Superior temporal gyrus (tissue), 1 donor: Measurements from ENCODE around the gene ATP1B2.
"Not testable (repeated sequence)": the region's sequence is repeated elsewhere in the genome, so short reads cannot be mapped to it uniquely, and the experiment has no call there.

ENCODE experiments used
- DNase-seq: peaks from one replicate; pipeline ENCODE4 v3.0.0-alpha.2; 2016; ENCODE audit errors: extremely low spot score

Gene ATP1B2

GRCh38 chr17:7650509-7651096, at the start of gene ATP1B2:
Gene ATP1B2 (plus strand): TSS chr17:7650926. CDS start chr17:7651519, 593 bp downstream.
- DNase-seq: peak; percentile 45

DNA sequence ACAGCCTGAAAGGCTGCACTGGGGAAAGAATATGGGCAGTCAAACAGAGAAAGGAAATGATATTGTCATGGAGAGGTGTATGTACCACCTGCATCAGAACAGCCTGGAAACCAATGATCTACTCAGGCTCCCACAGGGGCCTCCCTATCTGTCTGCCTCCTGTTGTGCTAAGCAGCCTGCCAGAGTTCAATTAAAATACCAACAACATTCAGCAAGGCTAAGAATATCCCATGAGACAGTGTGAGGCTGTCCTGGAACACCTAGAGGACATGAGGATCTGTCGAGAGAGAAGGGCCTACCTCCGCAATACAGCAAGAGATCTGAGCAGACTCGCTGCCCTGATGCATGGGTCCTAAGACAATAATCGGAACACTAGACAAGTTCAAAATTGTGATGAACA, 44.4 kb upstream of the ATP1B2 start:
- DNase-seq: no peak

- no peak for DNase-seq
These were observed 40.1 kb upstream of the ATP1B2 start for GRCh38 chr17:7610641-7611040.

DNA sequence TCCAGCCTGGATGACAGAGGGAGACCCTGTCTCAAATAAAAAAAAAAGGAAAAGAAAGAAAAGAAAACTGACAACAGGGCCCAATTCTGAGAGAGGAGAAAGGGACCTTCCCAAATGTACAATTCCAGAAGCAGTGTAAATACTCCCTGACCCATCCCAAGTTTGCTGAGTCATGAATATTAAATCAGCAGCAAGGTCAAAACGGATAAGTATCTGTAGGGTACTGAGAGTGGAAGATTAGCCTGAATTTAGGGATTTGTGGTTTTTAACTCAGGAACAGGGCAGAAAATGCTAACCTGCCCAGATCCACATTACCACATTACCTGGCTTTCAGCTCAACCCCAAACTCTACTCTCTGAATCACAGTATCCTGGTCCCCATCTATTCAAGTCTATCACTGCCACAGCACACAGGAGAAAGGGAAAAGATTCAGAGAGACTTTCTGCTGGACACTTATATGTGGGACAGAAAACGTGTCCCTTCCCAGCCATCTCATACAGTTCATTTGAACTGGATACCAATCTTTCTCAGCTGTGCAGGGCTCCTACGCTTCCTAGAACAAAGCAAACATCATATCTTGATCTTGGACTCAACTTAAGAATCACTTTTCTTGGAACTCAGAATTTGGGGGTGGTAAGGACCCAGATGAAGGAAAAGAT, 39.0 kb upstream of the ATP1B2 start:
- no peak for DNase-seq

- no peak for DNase-seq
These were observed 38.5 kb upstream of the ATP1B2 start for GRCh38 chr17:7612294-7612640.

DNA sequence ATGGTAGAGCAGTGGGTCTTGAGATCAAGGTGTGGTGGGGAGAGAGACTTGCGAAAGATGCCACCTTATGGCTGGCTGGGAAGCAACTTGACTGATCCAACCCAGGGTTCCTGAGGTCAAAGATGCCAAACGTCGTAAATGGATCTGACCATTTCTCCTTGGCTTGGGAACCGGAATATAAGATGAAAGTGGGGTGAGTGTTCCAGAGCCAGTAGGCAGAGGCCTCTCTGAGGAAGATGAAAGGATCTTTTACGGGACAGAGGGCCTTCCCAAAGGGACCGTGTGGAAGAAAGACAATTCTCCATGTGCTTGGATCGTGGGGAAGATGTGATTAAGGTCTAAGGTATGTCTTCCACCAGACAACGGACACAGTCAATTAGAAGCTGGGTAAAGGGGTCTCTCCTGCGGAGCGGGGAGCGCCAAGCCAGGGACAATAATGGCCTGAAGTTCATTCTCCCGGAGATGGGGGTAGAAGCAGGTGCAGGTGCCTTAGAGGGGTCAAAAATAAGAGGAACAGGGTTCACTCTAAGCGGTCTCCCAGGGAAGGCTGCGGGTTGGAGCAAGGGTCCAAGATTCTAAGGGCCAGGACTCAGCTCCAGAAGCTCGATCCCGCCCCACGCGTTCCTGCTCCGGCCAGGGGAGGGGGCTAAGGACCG, 36.8 kb upstream of the ATP1B2 start:
- DNase-seq: peak; percentile 12

DNA sequence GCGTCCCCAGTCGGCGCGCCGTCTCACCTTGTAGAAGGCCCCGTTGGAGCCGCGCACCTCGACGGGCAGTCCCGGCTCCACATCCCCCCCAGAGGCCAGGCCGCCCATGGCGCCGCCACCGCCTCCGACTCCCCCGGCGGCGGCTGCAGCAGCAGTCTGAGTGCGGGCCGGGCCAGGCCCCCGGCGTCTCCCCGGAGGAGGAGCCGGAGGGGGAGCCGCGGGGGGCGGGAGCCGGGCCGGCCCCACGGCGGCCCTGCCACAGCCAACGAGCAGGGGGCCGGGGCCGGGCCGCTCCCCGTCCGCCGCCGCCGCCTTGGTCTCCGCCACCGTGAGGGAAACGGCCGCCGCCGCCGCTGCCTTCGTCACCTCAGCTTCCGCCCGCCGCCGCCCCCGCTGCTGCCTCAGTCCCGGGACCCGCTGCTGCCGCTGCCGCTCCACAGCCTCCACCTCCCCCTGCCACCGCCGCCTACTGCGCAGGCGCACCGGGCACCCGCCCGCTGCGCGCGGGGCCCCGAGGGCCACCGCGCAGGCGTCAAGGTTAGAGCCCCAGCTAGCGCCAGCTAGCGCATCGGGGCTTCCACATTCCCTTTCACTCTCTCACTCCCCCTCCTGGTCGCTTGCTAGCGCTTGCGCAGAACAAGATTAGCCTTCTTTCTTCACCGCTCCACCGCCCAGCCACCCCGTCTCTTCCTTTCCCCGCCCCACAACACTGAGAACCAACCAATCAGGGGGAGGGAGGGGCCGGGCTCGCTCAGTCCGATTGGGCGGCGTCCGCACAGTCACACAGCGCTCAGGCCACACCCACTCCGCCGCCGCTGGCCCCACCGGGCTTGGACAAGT, 36.1 kb upstream of the ATP1B2 start, which contains the start of gene FXR2:
Gene FXR2, minus strand, starts transcription at position 473 of the 840 bp plus-strand sequence. Its CDS starts 365 bp downstream, at position 108.
- DNase-seq: peak; percentile 99

DNA sequence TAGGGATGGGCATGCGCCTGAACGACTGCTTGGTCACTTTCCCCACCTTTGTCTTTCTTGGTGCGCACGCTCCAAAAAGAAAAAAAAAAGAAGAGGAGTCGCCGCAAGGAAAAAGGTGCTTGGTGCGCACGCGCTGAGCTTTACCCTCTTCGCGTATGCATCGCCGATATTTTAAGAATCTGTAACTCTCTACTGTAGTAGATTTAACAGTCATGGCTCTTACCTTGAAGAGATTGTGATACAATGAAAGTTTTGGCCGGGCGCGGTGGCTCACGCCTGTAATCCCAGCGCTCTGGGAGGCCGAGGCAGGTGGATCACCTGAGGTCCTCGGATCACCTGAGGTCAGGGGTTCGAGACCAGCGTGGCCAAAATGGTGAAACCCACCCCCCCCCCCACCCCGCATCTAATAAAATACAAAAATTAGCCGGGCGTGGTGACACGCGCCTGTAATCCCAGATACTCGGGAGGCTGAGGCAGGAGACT, 35.4 kb upstream of the ATP1B2 start:
- DNase-seq: no peak

DNA sequence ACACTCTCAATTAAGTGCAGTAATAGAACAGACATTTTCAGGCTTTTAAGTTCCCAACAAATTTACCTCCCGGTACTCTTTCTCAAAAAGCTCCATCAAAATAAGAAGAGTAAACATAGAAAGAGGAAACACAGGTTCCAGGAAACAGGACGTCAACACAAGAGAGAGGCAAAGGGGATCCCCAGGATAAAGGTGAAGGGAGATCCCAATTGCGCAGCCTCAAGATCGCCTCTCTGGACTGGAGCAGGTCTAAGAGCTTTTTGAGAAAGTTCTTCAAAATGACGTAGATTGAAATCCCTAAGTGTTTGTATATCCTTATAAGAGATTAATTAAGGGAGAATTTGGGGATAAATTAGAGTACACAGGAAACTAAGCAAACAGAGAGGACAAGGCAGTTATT, 32.1 kb upstream of the ATP1B2 start:
- DNase-seq: no peak

DNA sequence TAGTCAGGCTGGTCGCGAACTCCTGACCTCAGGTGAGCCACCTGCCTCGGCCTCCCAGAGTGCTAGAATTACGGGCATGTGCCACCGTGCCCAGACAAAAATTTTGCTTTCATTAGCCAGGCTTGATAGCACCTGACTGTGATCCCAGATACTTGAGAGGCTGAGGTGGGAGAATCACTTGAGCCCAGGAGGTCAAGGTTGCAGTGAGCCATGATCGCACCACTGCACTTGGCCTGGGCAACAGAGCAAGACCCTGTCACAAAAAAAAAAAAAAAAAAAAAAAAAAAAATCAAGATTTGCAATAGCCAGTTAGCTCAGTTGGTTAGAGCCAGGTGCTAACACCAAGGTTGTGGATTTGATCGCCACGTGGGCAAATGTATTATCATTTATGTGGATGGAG, 29.9 kb upstream of the ATP1B2 start:
- DNase-seq: no peak

- no peak for DNase-seq
These were observed 27.1 kb upstream of the ATP1B2 start for GRCh38 chr17:7623661-7624060.

- not testable (repeated sequence) for DNase-seq
These were observed 25.0 kb upstream of the ATP1B2 start for GRCh38 chr17:7625749-7626148.

DNA sequence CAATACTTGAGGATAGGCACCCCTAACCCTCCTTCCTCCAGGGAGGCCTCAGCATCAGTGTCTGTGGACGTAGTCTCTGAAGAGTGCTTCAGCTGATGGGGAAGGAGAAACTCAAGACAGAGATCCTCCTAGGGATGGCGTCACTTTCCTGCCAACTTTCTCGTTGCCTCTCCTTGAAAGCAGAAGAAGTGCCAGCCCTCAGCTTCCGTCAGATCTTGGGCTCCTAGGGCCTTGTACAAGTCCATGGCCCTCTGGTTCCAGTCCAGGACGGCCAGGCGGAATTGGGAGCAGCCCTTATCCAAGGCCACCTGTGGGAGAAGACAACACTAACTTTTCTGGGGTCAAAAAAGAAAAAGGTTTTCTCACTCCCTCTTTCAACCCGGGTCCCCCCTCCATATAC, 24.4 kb upstream of the ATP1B2 start:
- no peak for DNase-seq

GRCh38 chr17:7626956-7627249, 23.8 kb upstream of the ATP1B2 start:
- DNase-seq: peak; percentile 53

DNA sequence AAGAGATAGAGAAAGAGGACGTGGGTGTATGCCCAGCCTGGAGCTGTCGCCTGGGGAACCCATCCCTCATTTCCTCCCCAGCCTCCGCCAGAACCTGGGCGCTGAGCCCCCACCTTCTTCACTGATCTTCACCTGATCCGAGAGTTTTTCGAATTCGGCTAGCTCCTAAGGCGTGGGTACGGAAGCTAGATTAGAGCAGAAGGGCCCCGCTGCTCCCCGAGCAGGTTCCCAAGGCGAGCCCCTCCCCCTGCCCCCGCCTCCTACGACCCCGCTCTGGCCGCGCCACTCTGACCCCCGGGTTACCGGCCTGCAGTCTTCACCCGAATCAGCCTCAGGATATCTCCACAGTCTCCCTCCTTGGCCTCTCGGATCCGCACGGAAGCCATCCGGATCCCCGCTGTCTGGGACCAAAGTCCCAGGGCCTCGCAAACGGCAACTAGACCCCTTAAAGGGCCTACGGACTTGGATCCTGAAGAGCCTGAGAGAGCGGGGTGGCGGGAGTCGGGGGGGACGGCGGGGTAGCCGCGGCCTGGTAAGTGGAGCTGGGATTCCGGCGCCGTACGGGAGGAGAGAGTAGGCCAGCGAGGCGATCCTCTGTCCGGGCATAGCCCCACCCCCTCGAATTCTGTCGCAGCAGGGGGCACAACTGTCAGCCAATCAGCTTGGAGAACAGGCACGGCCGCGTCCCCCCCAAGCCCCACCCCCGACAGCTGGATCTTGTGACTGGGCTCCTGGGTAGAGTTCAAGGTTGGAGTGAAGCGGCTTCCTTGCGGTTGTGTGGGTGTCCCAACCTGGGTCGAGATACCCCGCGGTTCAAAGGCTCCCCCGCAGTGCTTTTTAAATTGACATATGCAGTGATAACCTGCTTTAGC, 23.2 kb upstream of the ATP1B2 start, which contains the start of gene SAT2:
Gene SAT2, minus strand, starts transcription at position 572 of the 872 bp plus-strand sequence. Its CDS starts 186 bp downstream, at position 386.
- DNase-seq: peak; percentile 92

GRCh38 chr17:7629939-7630571, 20.7 kb upstream of the ATP1B2 start, which contains the start of gene SHBG:
Gene SHBG (plus strand): TSS chr17:7630135. CDS start chr17:7630173, 38 bp downstream.
- no peak for DNase-seq

- no peak for DNase-seq
These were observed 19.0 kb upstream of the ATP1B2 start for GRCh38 chr17:7631398-7632380.

- no peak for DNase-seq
These were observed 18.2 kb upstream of the ATP1B2 start for GRCh38 chr17:7632492-7632894.

DNA sequence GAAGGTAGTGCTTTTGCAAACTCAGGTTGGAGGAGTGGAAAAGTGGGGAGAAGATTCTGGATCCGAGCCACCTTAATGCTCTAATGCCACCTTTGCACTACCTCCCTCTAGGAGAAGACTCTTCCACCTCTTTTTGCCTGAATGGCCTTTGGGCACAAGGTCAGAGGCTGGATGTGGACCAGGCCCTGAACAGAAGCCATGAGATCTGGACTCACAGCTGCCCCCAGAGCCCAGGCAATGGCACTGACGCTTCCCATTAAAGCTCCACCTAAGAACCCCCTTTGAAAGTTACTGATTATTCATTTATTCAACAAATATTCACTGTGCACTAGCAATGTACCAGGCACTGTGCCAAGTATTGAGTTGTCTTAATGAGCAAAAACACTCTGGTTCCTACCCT, 17.6 kb upstream of the ATP1B2 start:
- DNase-seq: no peak
